Gastroesophageal sphincter (tissue), 4 donors: ENCODE results near the gene RENBP. TPM values are rescaled to one million over a fixed set of nuclear protein-coding genes. Genes with fewer than 3 reads are reported as not detected.
A peak's percentile ranks its signal among the peaks of the same experiment; 100 is the strongest.

Source experiments
- ATAC-seq: fragments of 150-250 bp; one replicate; pipeline ENCODE4 v1.9.1; 2016; ENCODE audit warnings: mild to moderate bottlenecking, moderate library complexity
- H3K27ac ChIP-seq, 4 donors: fragments of 200-600 bp; sonication (generic) in 3 of 4; 1 replicate in 3 of 4; 2 replicates in 1 of 4; pipeline ENCODE4 v1.5.1; 2016 to 2019
- H3K27me3 ChIP-seq: fragments of 200-600 bp; sonication (generic); one replicate; pipeline ENCODE4 v1.5.1; 2019
- H3K36me3 ChIP-seq, 2 donors: fragments of 200-600 bp; sonication (generic); one replicate each; pipeline ENCODE4 v1.5.1; 2019; ENCODE audit warnings: control low read depth in 1 of 2
- H3K4me1 ChIP-seq, 3 donors: fragments of 200-600 bp; sonication (generic); 1 replicate in 2 of 3; 2 replicates in 1 of 3; pipeline ENCODE4 v1.5.1; 2016 to 2019; ENCODE audit warnings: control low read depth in 2 of 3
- H3K4me3 ChIP-seq, 2 donors: fragments of 200-600 bp; sonication (generic); one replicate each; pipeline ENCODE4 v1.5.1; 2019; ENCODE audit warnings: mild to moderate bottlenecking in 1 of 2, moderate library complexity in 1 of 2
- H3K9me3 ChIP-seq, 3 donors: fragments of 200-600 bp; sonication (generic); one replicate each; pipeline ENCODE4 v1.5.1; 2017 to 2019; ENCODE audit warnings: control low read depth in 2 of 3
- CTCF ChIP-seq, 4 experiments: fragments of 200-600 bp in 2 of 4; fragments of 450-650 bp in 2 of 4; sonication (generic) in 1 of 4; IDR thresholded peaks; one replicate each; pipeline ENCODE4 v1.5.1; 2017 to 2019; ENCODE audit warnings: antibody characterized with exemption in 4 of 4, mild to moderate bottlenecking in 2 of 4, moderate library complexity in 2 of 4
- EP300 ChIP-seq: sonication (generic); formaldehyde crosslinking; IDR thresholded peaks from one replicate; pipeline ENCODE4 v1.6.1; 2017; ENCODE audit warnings: antibody characterized with exemption, mild to moderate bottlenecking
- POLR2A ChIP-seq, 2 donors: fragments of 450-650 bp; IDR thresholded peaks; one replicate each; pipeline ENCODE4 v1.6.1; 2017; ENCODE audit warnings: antibody characterized with exemption in 2 of 2, mild to moderate bottlenecking in 2 of 2, moderate library complexity in 1 of 2
- POLR2AphosphoS5 ChIP-seq: sonication (generic); formaldehyde crosslinking; IDR thresholded peaks from one replicate; pipeline ENCODE4 v1.6.1; 2017; ENCODE audit warnings: antibody characterized with exemption
- WGBS, 2 donors: methylation state at CpG; one replicate each; pipeline ENCODE4 v1.1.5; 2018; ENCODE audit warnings: low coverage in 1 of 2; 5-methylcytosine and 5-hydroxymethylcytosine counted together
- total RNA-seq, 4 donors: library from RNA; depleted of rRNA; stranded (reverse); fragments of >200 nt; gene quantifications; one replicate each; pipeline ENCODE4 v1.1.0, GENCODE V29; 2016

RENBP gene
- total RNA-seq, 4 donors from 2014 or later = 8.1 to 15.0 (median 12.5) TPM

- ATAC-seq = no peak
- Histone ChIP-seq H3K36me3 (peaks cover 0 to 32% of the 10 kb centered on the region in 2 donors), H3K4me3 (peak overlapping the region; percentile 62 to 69), H3K27ac (peak overlapping the region; percentile 88 to 96 (median 91)), H3K9me3 (no peaks in the 10 kb centered on the region), H3K27me3 (no peaks in the 10 kb centered on the region), H3K4me1 (peaks cover 0 to 61% (median 16%) of the 10 kb centered on the region in 3 donors)
- TF ChIP-seq CTCF (IDR thresholded peaks at IDR 0.05) = no peak
- no peak for TF ChIP-seq POLR2AphosphoS5
- no peak for TF ChIP-seq EP300
- no peak for TF ChIP-seq POLR2A (IDR thresholded peaks at IDR 0.05)
- WGBS, 2 donors = 35% methylated on average over 2 of the region's 8 CpGs; no CpG with 5 or more reads in 1 of the 2 donors
These were observed 16.8 kb downstream of the RENBP start for GRCh38 chrX:153927672-153927921.

GRCh38 chrX:153926858-153927671 is 17.4 kb downstream of the RENBP start:
- WGBS, 2 donors = 39% methylated on average over 13 of the region's 31 CpGs; no CpG with 5 or more reads in 1 of the 2 donors
- H3K36me3 ChIP-seq = peaks cover 0 to 27% of the 10 kb centered on the region in 2 donors
- H3K9me3 ChIP-seq = no peaks in the 10 kb centered on the region
- H3K27me3 ChIP-seq = no peaks in the 10 kb centered on the region
- ATAC-seq = no peak
- TF ChIP-seq CTCF (IDR thresholded peaks at IDR 0.05) (no peak), POLR2A (IDR thresholded peaks at IDR 0.05) (no peak), POLR2AphosphoS5 (no peak), EP300 (no peak)
- H3K27ac ChIP-seq = peak overlapping the region; percentile 88 to 96 (median 91)
- peak overlapping the region; percentile 62 to 69 for H3K4me3 ChIP-seq
- peaks cover 0 to 67% (median 19%) of the 10 kb centered on the region in 3 donors for H3K4me1 ChIP-seq

GRCh38 chrX:153926552-153926857 is 17.9 kb downstream of the RENBP start:
- Histone ChIP-seq H3K36me3 (peaks cover 0 to 21% of the 10 kb centered on the region in 2 donors), H3K4me1 (peaks cover 0 to 72% (median 21%) of the 10 kb centered on the region in 3 donors), H3K27ac (peak overlapping the region; percentile 88 to 96 (median 91)), H3K9me3 (no peaks in the 10 kb centered on the region), H3K4me3 (peak overlapping the region in 1 of 2 donors; percentile 62), H3K27me3 (no peaks in the 10 kb centered on the region)
- TF ChIP-seq POLR2AphosphoS5 (no peak), POLR2A (IDR thresholded peaks at IDR 0.05) (no peak), CTCF (IDR thresholded peaks at IDR 0.05) (no peak), EP300 (no peak)
- no peak for ATAC-seq
- no CpG with 5 or more reads among the region's 4 CpGs for WGBS, 2 donors

- H3K4me3 ChIP-seq = peak within 1 kb of the TSS in 1 of 2 donors; percentile 62
- peak within 1 kb of the TSS; percentile 88 to 96 (median 91) for H3K27ac ChIP-seq
- TF ChIP-seq EP300 (no peak), CTCF (IDR thresholded peaks at IDR 0.05) (no peak), POLR2AphosphoS5 (no peak), POLR2A (IDR thresholded peaks at IDR 0.05) (no peak)
- 60% methylated on average over 1 of the region's 59 CpGs; no CpG with 5 or more reads in 1 of the 2 donors for WGBS, 2 donors
- no peaks in the 10 kb centered on the region for H3K9me3 ChIP-seq
- peaks cover 0 to 16% of the 10 kb centered on the region in 2 donors for H3K36me3 ChIP-seq
- H3K4me1 ChIP-seq = peaks cover 0 to 78% (median 21%) of the 10 kb centered on the region in 3 donors
- H3K27me3 ChIP-seq = no peaks in the 10 kb centered on the region
- no peak for ATAC-seq
These were observed 18.5 kb downstream of the RENBP start, which contains the start of gene ARHGAP4 for GRCh38 chrX:153925739-153926551. TSS of gene ARHGAP4 (minus strand) at chrX:153926264. CDS start at chrX:153926202, 62 bp downstream.
